ENCODE results near the gene PHLPP1. TPM values are rescaled to one million over a fixed set of nuclear protein-coding genes. Genes with fewer than 3 reads are reported as not detected.

PHLPP1 gene
- total and polyA plus RNA-seq, 4 experiments from 2014 or later = 0.36 to 7.8 (median 6.3) TPM; not detected in 1

- no peaks in the 10 kb centered on the region for H3K36me3 ChIP-seq (ENCODE audit: insufficient read depth, low read length)
- Mint-ChIP-seq H3K36me3 (peaks cover 0 to 5% of the 10 kb centered on the region in 2 donors), H3K4me1 (no peaks in the 10 kb centered on the region), H3K9me3 (peaks cover 0 to 11% (median 7%) of the 10 kb centered on the region in 8 donors), H3K27me3 (peaks cover under 1 to 7% of the 10 kb centered on the region in 2 donors), H3K4me3 (no peak overlapping the region), H3K27ac (no peak overlapping the region)
- POLR2A ChIA-PET (ENCODE audit: partially characterized antibody) = no interaction called here
- no peak overlapping the region for H3K4me3 ChIP-seq (ENCODE audit: low read length in 2 of 2)
- H3K27ac ChIP-seq (ENCODE audit: low read depth, low read length) = no peak overlapping the region
- peak in 1 of 5 donors; percentile 2 for DNase-seq
- no peaks in the 10 kb centered on the region for H3K4me1 ChIP-seq (ENCODE audit: insufficient read depth, low read length)
- H3K9me3 ChIP-seq (ENCODE audit: control insufficient read depth in 1 of 2, low read length in 2 of 2) = no peaks in the 10 kb centered on the region
- CTCF ChIA-PET (ENCODE audit: partially characterized antibody) = interaction anchor here (0.9 to 8.2 kb wide), 6 partner anchors 12 to 417 kb away, joined by 3 to 182 read pairs (median 4); no protein-coding TSS in a partner anchor
- H3K27me3 ChIP-seq (ENCODE audit: insufficient read depth, low read length) = no peaks in the 10 kb centered on the region
- intact Hi-C loops (cut with micrococcal nuclease) = no loop called here
Measured at GRCh38 chr18:63022429-63023022, 307.2 kb downstream of the PHLPP1 start.

- H3K4me1 ChIP-seq (ENCODE audit: insufficient read depth, low read length) = no peaks in the 10 kb centered on the region
- H3K4me3 ChIP-seq (ENCODE audit: low read length in 2 of 2) = no peak overlapping the region
- Mint-ChIP-seq H3K36me3 (no peaks in the 10 kb centered on the region), H3K27me3 (peaks cover 0 to 3% of the 10 kb centered on the region in 2 donors), H3K4me3 (no peak overlapping the region), H3K4me1 (no peaks in the 10 kb centered on the region), H3K9me3 (no peaks in the 10 kb centered on the region), H3K27ac (no peak overlapping the region)
- CTCF ChIA-PET (ENCODE audit: partially characterized antibody) = interaction anchor here (0.7 to 5.8 kb wide), 6 partner anchors 9 to 414 kb away, joined by 3 to 46 read pairs (median 4); no protein-coding TSS in a partner anchor
- H3K36me3 ChIP-seq (ENCODE audit: insufficient read depth, low read length) = no peaks in the 10 kb centered on the region
- intact Hi-C loops (cut with micrococcal nuclease) = no loop called here
- no peak overlapping the region for H3K27ac ChIP-seq (ENCODE audit: low read depth, low read length)
- no peak for DNase-seq
- no peaks in the 10 kb centered on the region for H3K9me3 ChIP-seq (ENCODE audit: control insufficient read depth in 1 of 2, low read length in 2 of 2)
- H3K27me3 ChIP-seq (ENCODE audit: insufficient read depth, low read length) = no peaks in the 10 kb centered on the region
- POLR2A ChIA-PET (ENCODE audit: partially characterized antibody) = no interaction called here
Measured at GRCh38 chr18:63025251-63026090, 310.1 kb downstream of the PHLPP1 start.

- Mint-ChIP-seq H3K27ac (no peak overlapping the region), H3K4me3 (no peak overlapping the region), H3K27me3 (no peaks in the 10 kb centered on the region), H3K9me3 (no peaks in the 10 kb centered on the region), H3K36me3 (no peaks in the 10 kb centered on the region), H3K4me1 (no peaks in the 10 kb centered on the region)
- H3K36me3 ChIP-seq (ENCODE audit: insufficient read depth, low read length) = no peaks in the 10 kb centered on the region
- ChIA-PET POLR2A (ENCODE audit: partially characterized antibody) (no interaction called here), CTCF (ENCODE audit: partially characterized antibody) (interaction anchor here (1.1 kb wide), 1 partner anchor 295 kb away, joined by 3 read pairs; no protein-coding TSS in a partner anchor)
- no peak overlapping the region for H3K27ac ChIP-seq (ENCODE audit: low read depth, low read length)
- intact Hi-C loops (cut with micrococcal nuclease) = no loop called here
- no peaks in the 10 kb centered on the region for H3K9me3 ChIP-seq (ENCODE audit: control insufficient read depth in 1 of 2, low read length in 2 of 2)
- H3K4me3 ChIP-seq (ENCODE audit: low read length in 2 of 2) = no peak overlapping the region
- no peaks in the 10 kb centered on the region for H3K4me1 ChIP-seq (ENCODE audit: insufficient read depth, low read length)
- no peaks in the 10 kb centered on the region for H3K27me3 ChIP-seq (ENCODE audit: insufficient read depth, low read length)
- no peak for DNase-seq
Measured at GRCh38 chr18:63028380-63028779, 313.0 kb downstream of the PHLPP1 start.

Other genes starting within 250 kb of the PHLPP1 start
- 10 to 100 TPM; 51.7 to 52.2 TPM for gene ZCCHC2, start 192.5 kb upstream of the PHLPP1 start, total RNA-seq
- 1 to 10 TPM; 1.2 to 2.2 TPM for gene ZCCHC2, start 192.5 kb upstream of the PHLPP1 start, polyA plus RNA-seq